Neuronal stem cell (in vitro differentiated cells): ENCODE results near the gene PLK2.

Experiments
- DNase-seq: peaks from one replicate; pipeline ENCODE4 v3.0.0-alpha.2; 2013; ENCODE audit warnings: low spot score
- H2AFZ ChIP-seq: one replicate; pipeline ENCODE4 v1.6.1; 2013; ENCODE audit warnings: mild to moderate bottlenecking, low read length, inconsistent platforms
- H2AK5ac ChIP-seq: 2 replicates; pipeline ENCODE4 v1.6.1; 2013; ENCODE audit warnings: low read depth, mild to moderate bottlenecking, inconsistent platforms, low read length, moderate library complexity, mixed read lengths
- H2BK120ac ChIP-seq: 2 replicates; pipeline ENCODE4 v1.6.1; 2013; ENCODE audit warnings: low read depth, mild to moderate bottlenecking, inconsistent platforms, low read length, moderate library complexity, mixed read lengths
- H2BK12ac ChIP-seq: one replicate; pipeline ENCODE4 v1.6.1; 2013; ENCODE audit warnings: low read length, inconsistent platforms
- H2BK15ac ChIP-seq: 2 replicates; pipeline ENCODE4 v1.6.1; 2013; ENCODE audit warnings: mild to moderate bottlenecking, low read length, inconsistent platforms, mixed read lengths
- H2BK5ac ChIP-seq: one replicate; pipeline ENCODE4 v1.6.1; 2013; ENCODE audit warnings: inconsistent platforms, mild to moderate bottlenecking, low read length, moderate library complexity
- H3K14ac ChIP-seq: one replicate; pipeline ENCODE4 v1.6.1; 2013; ENCODE audit warnings: low read length, inconsistent platforms
- H3K18ac ChIP-seq: 2 replicates; pipeline ENCODE4 v1.6.1; 2013; ENCODE audit warnings: low read length, inconsistent platforms
- H3K23ac ChIP-seq: 2 replicates; pipeline ENCODE4 v1.6.1; 2013; ENCODE audit warnings: low read depth, mild to moderate bottlenecking, mixed read lengths, low read length, inconsistent platforms; ENCODE audit not compliant: poor library complexity
- H3K27ac ChIP-seq: replicated peaks from 3 replicates; pipeline ENCODE4 v1.5.1; 2013; ENCODE audit warnings: low read length, inconsistent platforms
- H3K27me3 ChIP-seq, 3 experiments: 2 replicates each; pipeline ENCODE4 v1.6.1; 2013; ENCODE audit warnings: low read length in 3 of 3, mild to moderate bottlenecking in 2 of 3, inconsistent platforms in 1 of 3, low read depth in 1 of 3, mixed read lengths in 1 of 3, moderate library complexity in 1 of 3; ENCODE audit not compliant: control insufficient read depth in 3 of 3, insufficient read depth in 3 of 3
- H3K36me3 ChIP-seq, 2 donors: replicated peaks in 1 of 2; 2 replicates each; pipeline ENCODE4 v1.6.1; 2013; ENCODE audit warnings: low read length in 2 of 2; ENCODE audit not compliant: control insufficient read depth in 2 of 2, insufficient read depth in 2 of 2
- H3K4ac ChIP-seq: 2 replicates; pipeline ENCODE4 v1.6.1; 2013; ENCODE audit warnings: inconsistent platforms, mild to moderate bottlenecking, low read length, moderate library complexity
- H3K4me1 ChIP-seq, 2 donors: 1 replicate in 1 of 2; 2 replicates in 1 of 2; pipeline ENCODE4 v1.6.1; 2013; ENCODE audit warnings: low read length in 2 of 2, low read depth in 1 of 2; ENCODE audit not compliant: control insufficient read depth in 2 of 2, insufficient read depth in 1 of 2
- H3K4me2 ChIP-seq: one replicate; pipeline ENCODE4 v1.6.1; 2013; ENCODE audit warnings: mild to moderate bottlenecking, low read length, inconsistent platforms; ENCODE audit not compliant: insufficient read depth, poor library complexity, severe bottlenecking
- H3K4me3 ChIP-seq, 2 donors: 2 replicates each; pipeline ENCODE4 v1.5.1; 2013; ENCODE audit warnings: low read length in 2 of 2, mild to moderate bottlenecking in 2 of 2, inconsistent platforms in 1 of 2, moderate library complexity in 1 of 2
- H3K79me1 ChIP-seq: one replicate; pipeline ENCODE4 v1.6.1; 2013; ENCODE audit warnings: low read depth, mild to moderate bottlenecking, inconsistent platforms, low read length, moderate library complexity
- H3K9ac ChIP-seq: one replicate; pipeline ENCODE4 v1.6.1; 2013; ENCODE audit warnings: mild to moderate bottlenecking, low read depth, low read length, inconsistent platforms; ENCODE audit not compliant: poor library complexity
- H3K9me3 ChIP-seq, 2 donors: replicated peaks in 1 of 2; 2 replicates each; pipeline versions ENCODE3 to v1.6.1; 2013; ENCODE audit warnings: low read length in 2 of 2, mild to moderate bottlenecking in 2 of 2, inconsistent platforms in 1 of 2, low read depth in 1 of 2, mixed read lengths in 1 of 2, moderate library complexity in 1 of 2; ENCODE audit not compliant: control insufficient read depth in 2 of 2, insufficient read depth in 1 of 2
- H4K8ac ChIP-seq: one replicate; pipeline ENCODE4 v1.6.1; 2013; ENCODE audit warnings: low read depth, mild to moderate bottlenecking, inconsistent platforms, low read length, moderate library complexity
- H4K91ac ChIP-seq: one replicate; pipeline ENCODE4 v1.6.1; 2013; ENCODE audit warnings: low read length, low read depth, mild to moderate bottlenecking, inconsistent platforms; ENCODE audit not compliant: poor library complexity
- WGBS, 2 donors: extraction: QIAGEN DNeasy Blood & Tissue Kit; methylation state at CpG; one replicate each; pipeline ENCODE4 v1.1.7; 2013; ENCODE audit warnings: missing lambda C conversion rate in 2 of 2, mixed read lengths in 1 of 2; ENCODE audit not compliant: insufficient read length in 2 of 2, insufficient replicate concordance in 1 of 2; ENCODE audit errors: extremely low coverage in 2 of 2; 5-methylcytosine and 5-hydroxymethylcytosine counted together

Gene PLK2

GRCh38 chr5:58481066-58481676, 21.3 kb upstream of the PLK2 start:
- H3K27me3 ChIP-seq, result no peaks in the 10 kb centered on the region
- H3K14ac ChIP-seq, result peak overlapping the region; percentile 85
- H3K4me3 ChIP-seq, result peak overlapping the region in 1 of 2 donors; percentile 59
- no peak overlapping the region for H3K4ac ChIP-seq
- no peak overlapping the region for H2BK120ac ChIP-seq
- H2BK12ac ChIP-seq, result no peak overlapping the region
- no peak overlapping the region for H3K27ac ChIP-seq
- H2AK5ac ChIP-seq, result no peak overlapping the region
- peaks cover 0 to 8% of the 10 kb centered on the region in 2 donors for H3K9me3 ChIP-seq
- H3K4me2 ChIP-seq, result no peak overlapping the region
- H3K79me1 ChIP-seq, result no peaks in the 10 kb centered on the region
- no peaks in the 10 kb centered on the region for H3K36me3 ChIP-seq
- H3K9ac ChIP-seq, result peak overlapping the region; percentile 47
- DNase-seq, result no peak
- H2AFZ ChIP-seq, result no peak overlapping the region
- H4K91ac ChIP-seq, result peak overlapping the region; percentile 67
- H3K4me1 ChIP-seq, result peaks cover 0 to 2% of the 10 kb centered on the region in 2 donors
- peak overlapping the region; percentile 95 for H4K8ac ChIP-seq
- no peak overlapping the region for H2BK15ac ChIP-seq
- H3K18ac ChIP-seq, result no peak overlapping the region
- H3K23ac ChIP-seq, result peak overlapping the region; percentile 56
- no peak overlapping the region for H2BK5ac ChIP-seq

- Histone ChIP-seq H4K91ac (no peak overlapping the region), H3K27ac (no peak overlapping the region), H3K27me3 (no peaks in the 10 kb centered on the region), H3K9ac (no peak overlapping the region), H3K14ac (no peak overlapping the region), H3K4me1 (peaks cover 0 to 2% of the 10 kb centered on the region in 2 donors), H3K36me3 (no peaks in the 10 kb centered on the region), H3K23ac (no peak overlapping the region), H4K8ac (no peak overlapping the region), H3K4me3 (no peak overlapping the region), H2BK5ac (no peak overlapping the region), H2AK5ac (no peak overlapping the region), H3K18ac (no peak overlapping the region), H3K4me2 (no peak overlapping the region), H3K9me3 (peaks cover 11 to 12% of the 10 kb centered on the region in 2 donors), H2BK15ac (no peak overlapping the region), H3K4ac (no peak overlapping the region), H2BK120ac (no peak overlapping the region), H2BK12ac (no peak overlapping the region), H2AFZ (no peak overlapping the region), H3K79me1 (no peaks in the 10 kb centered on the region)
- no CpG with 5 or more reads among the region's 1 CpG for WGBS, 2 donors
- no peak for DNase-seq
Measured at GRCh38 chr5:58477760-58478376, 18.0 kb upstream of the PLK2 start.

- Histone ChIP-seq H3K36me3 (no peaks in the 10 kb centered on the region), H2AFZ (no peak overlapping the region), H3K14ac (no peak overlapping the region), H3K27ac (no peak overlapping the region), H3K9ac (no peak overlapping the region), H3K79me1 (no peaks in the 10 kb centered on the region), H2BK15ac (no peak overlapping the region), H2BK120ac (no peak overlapping the region), H2BK5ac (no peak overlapping the region), H3K4me3 (no peak overlapping the region), H3K4me2 (no peak overlapping the region), H3K18ac (no peak overlapping the region), H4K91ac (no peak overlapping the region), H4K8ac (no peak overlapping the region), H2AK5ac (no peak overlapping the region), H3K27me3 (no peaks in the 10 kb centered on the region), H3K4me1 (no peaks in the 10 kb centered on the region), H3K4ac (no peak overlapping the region), H3K23ac (no peak overlapping the region), H2BK12ac (no peak overlapping the region), H3K9me3 (peaks cover 4 to 11% of the 10 kb centered on the region in 2 donors)
- DNase-seq, result no peak
- no CpG with 5 or more reads among the region's 3 CpGs for WGBS, 2 donors
Measured at GRCh38 chr5:58475404-58475803, 15.5 kb upstream of the PLK2 start.

- no peak overlapping the region for H2BK12ac ChIP-seq
- H2AK5ac ChIP-seq, result no peak overlapping the region
- H2AFZ ChIP-seq, result no peak overlapping the region
- H4K8ac ChIP-seq, result no peak overlapping the region
- no peaks in the 10 kb centered on the region for H3K36me3 ChIP-seq
- no CpG with 5 or more reads among the region's 2 CpGs for WGBS, 2 donors
- no peak for DNase-seq
- H3K23ac ChIP-seq, result no peak overlapping the region
- H3K4me1 ChIP-seq, result peaks cover 0 to 3% of the 10 kb centered on the region in 2 donors
- no peak overlapping the region for H3K9ac ChIP-seq
- no peak overlapping the region for H2BK5ac ChIP-seq
- H2BK120ac ChIP-seq, result no peak overlapping the region
- no peak overlapping the region for H3K18ac ChIP-seq
- H3K4me2 ChIP-seq, result no peak overlapping the region
- H4K91ac ChIP-seq, result no peak overlapping the region
- H3K14ac ChIP-seq, result no peak overlapping the region
- H3K79me1 ChIP-seq, result no peaks in the 10 kb centered on the region
- H3K27me3 ChIP-seq, result no peaks in the 10 kb centered on the region
- peaks cover 0 to 2% of the 10 kb centered on the region in 2 donors for H3K9me3 ChIP-seq
- no peak overlapping the region for H2BK15ac ChIP-seq
- H3K27ac ChIP-seq, result no peak overlapping the region
- no peak overlapping the region for H3K4ac ChIP-seq
- H3K4me3 ChIP-seq, result no peak overlapping the region
Measured at GRCh38 chr5:58469896-58470295, 10.0 kb upstream of the PLK2 start.
